ENCODE data around the gene CYP26B1. TPM values are rescaled to one million over a fixed set of nuclear protein-coding genes. Genes with fewer than 3 reads are reported as not detected.

The CYP26B1 gene
- total RNA-seq, 1 experiment from 2014 or later: 3.0 TPM

DNA sequence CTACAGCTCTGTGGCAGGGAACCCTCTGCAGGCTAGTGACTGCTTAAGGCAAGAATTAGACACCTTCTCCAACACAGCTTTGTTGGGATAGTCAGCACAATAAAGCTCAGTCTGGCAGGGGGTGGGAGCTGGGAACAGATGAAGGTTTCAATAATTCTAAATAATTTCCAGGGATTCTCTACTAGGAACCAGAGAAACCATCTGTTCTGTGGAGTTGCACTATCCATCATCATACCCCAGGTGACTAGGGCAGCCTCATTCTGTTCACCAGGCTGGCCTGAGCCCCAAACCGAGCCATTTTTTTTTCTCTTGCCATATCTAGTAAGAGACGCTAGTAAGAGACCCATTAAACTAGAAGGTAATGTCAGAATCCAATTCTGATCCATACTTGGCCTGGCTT lies 35.8 kb upstream of the CYP26B1 start:
- Mint-ChIP-seq H3K36me3 (ENCODE audit: insufficient read depth, unreplicated experiment) (no peaks in the 10 kb centered on the region), H3K4me1 (ENCODE audit: low read depth, unreplicated experiment) (peaks cover 14% of the 10 kb centered on the region), H3K27me3 (ENCODE audit: unreplicated experiment) (no peaks in the 10 kb centered on the region), H3K9me3 (ENCODE audit: low read depth, unreplicated experiment) (no peaks in the 10 kb centered on the region), H3K27ac (ENCODE audit: unreplicated experiment) (no peak overlapping the region), H3K4me3 (ENCODE audit: low read depth, unreplicated experiment) (no peak overlapping the region)
- no peak for DNase-seq
- TF ChIP-seq, protein P1, sequence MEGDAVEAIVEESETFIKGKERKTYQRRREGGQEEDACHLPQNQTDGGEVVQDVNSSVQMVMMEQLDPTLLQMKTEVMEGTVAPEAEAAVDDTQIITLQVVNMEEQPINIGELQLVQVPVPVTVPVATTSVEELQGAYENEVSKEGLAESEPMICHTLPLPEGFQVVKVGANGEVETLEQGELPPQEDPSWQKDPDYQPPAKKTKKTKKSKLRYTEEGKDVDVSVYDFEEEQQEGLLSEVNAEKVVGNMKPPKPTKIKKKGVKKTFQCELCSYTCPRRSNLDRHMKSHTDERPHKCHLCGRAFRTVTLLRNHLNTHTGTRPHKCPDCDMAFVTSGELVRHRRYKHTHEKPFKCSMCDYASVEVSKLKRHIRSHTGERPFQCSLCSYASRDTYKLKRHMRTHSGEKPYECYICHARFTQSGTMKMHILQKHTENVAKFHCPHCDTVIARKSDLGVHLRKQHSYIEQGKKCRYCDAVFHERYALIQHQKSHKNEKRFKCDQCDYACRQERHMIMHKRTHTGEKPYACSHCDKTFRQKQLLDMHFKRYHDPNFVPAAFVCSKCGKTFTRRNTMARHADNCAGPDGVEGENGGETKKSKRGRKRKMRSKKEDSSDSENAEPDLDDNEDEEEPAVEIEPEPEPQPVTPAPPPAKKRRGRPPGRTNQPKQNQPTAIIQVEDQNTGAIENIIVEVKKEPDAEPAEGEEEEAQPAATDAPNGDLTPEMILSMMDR (IDR thresholded peaks at IDR 0.05; ENCODE audit: unreplicated experiment): no peak
- CTCF ChIA-PET: no interaction called here
- no TSS peak for BruUV-seq (replicated peaks)
- intact Hi-C loops (cut with micrococcal nuclease; ENCODE audit: unreplicated experiment): no loop called here

GRCh38 chr2:72183016-72183415 lies 35.4 kb upstream of the CYP26B1 start:
- TF ChIP-seq, protein P1 (IDR thresholded peaks at IDR 0.05; ENCODE audit: unreplicated experiment): no peak
- intact Hi-C loops (cut with micrococcal nuclease; ENCODE audit: unreplicated experiment): no loop called here
- Mint-ChIP-seq H3K36me3 (ENCODE audit: insufficient read depth, unreplicated experiment) (no peaks in the 10 kb centered on the region), H3K27ac (ENCODE audit: unreplicated experiment) (no peak overlapping the region), H3K4me3 (ENCODE audit: low read depth, unreplicated experiment) (no peak overlapping the region), H3K9me3 (ENCODE audit: low read depth, unreplicated experiment) (no peaks in the 10 kb centered on the region), H3K27me3 (ENCODE audit: unreplicated experiment) (no peaks in the 10 kb centered on the region), H3K4me1 (ENCODE audit: low read depth, unreplicated experiment) (peaks cover 14% of the 10 kb centered on the region)
- DNase-seq: no peak
- BruUV-seq (replicated peaks): no TSS peak
- CTCF ChIA-PET: no interaction called here

- Mint-ChIP-seq H3K27ac (ENCODE audit: unreplicated experiment) (no peak overlapping the region), H3K4me1 (ENCODE audit: low read depth, unreplicated experiment) (peaks cover 14% of the 10 kb centered on the region), H3K9me3 (ENCODE audit: low read depth, unreplicated experiment) (no peaks in the 10 kb centered on the region), H3K4me3 (ENCODE audit: low read depth, unreplicated experiment) (no peak overlapping the region), H3K27me3 (ENCODE audit: unreplicated experiment) (no peaks in the 10 kb centered on the region), H3K36me3 (ENCODE audit: insufficient read depth, unreplicated experiment) (no peaks in the 10 kb centered on the region)
- DNase-seq: no peak
- CTCF ChIA-PET: no interaction called here
- intact Hi-C loops (cut with micrococcal nuclease; ENCODE audit: unreplicated experiment): no loop called here
- BruUV-seq (replicated peaks): no TSS peak
- TF ChIP-seq, protein P1 (IDR thresholded peaks at IDR 0.05; ENCODE audit: unreplicated experiment): no peak
Observed at GRCh38 chr2:72182547-72182946, 34.9 kb upstream of the CYP26B1 start.

GRCh38 chr2:72181616-72182015 lies 34.0 kb upstream of the CYP26B1 start:
- intact Hi-C loops (cut with micrococcal nuclease; ENCODE audit: unreplicated experiment): no loop called here
- TF ChIP-seq, protein P1 (IDR thresholded peaks at IDR 0.05; ENCODE audit: unreplicated experiment): no peak
- H3K27me3 Mint-ChIP-seq (ENCODE audit: unreplicated experiment): no peaks in the 10 kb centered on the region
- H3K27ac Mint-ChIP-seq (ENCODE audit: unreplicated experiment): no peak overlapping the region
- H3K9me3 Mint-ChIP-seq (ENCODE audit: low read depth, unreplicated experiment): no peaks in the 10 kb centered on the region
- H3K4me1 Mint-ChIP-seq (ENCODE audit: low read depth, unreplicated experiment): peaks cover 14% of the 10 kb centered on the region
- no TSS peak for BruUV-seq (replicated peaks)
- CTCF ChIA-PET: no interaction called here
- no peak overlapping the region for H3K4me3 Mint-ChIP-seq (ENCODE audit: low read depth, unreplicated experiment)
- no peaks in the 10 kb centered on the region for H3K36me3 Mint-ChIP-seq (ENCODE audit: insufficient read depth, unreplicated experiment)
- no peak for DNase-seq

- Mint-ChIP-seq H3K36me3 (ENCODE audit: insufficient read depth, unreplicated experiment) (no peaks in the 10 kb centered on the region), H3K27ac (ENCODE audit: unreplicated experiment) (no peak overlapping the region), H3K9me3 (ENCODE audit: low read depth, unreplicated experiment) (no peaks in the 10 kb centered on the region), H3K4me3 (ENCODE audit: low read depth, unreplicated experiment) (no peak overlapping the region), H3K27me3 (ENCODE audit: unreplicated experiment) (no peaks in the 10 kb centered on the region), H3K4me1 (ENCODE audit: low read depth, unreplicated experiment) (peaks cover 14% of the 10 kb centered on the region)
- BruUV-seq (replicated peaks): no TSS peak
- DNase-seq: no peak
- CTCF ChIA-PET: no interaction called here
- intact Hi-C loops (cut with micrococcal nuclease; ENCODE audit: unreplicated experiment): no loop called here
- TF ChIP-seq, protein P1 (IDR thresholded peaks at IDR 0.05; ENCODE audit: unreplicated experiment): no peak
Observed at GRCh38 chr2:72180351-72180750, 32.7 kb upstream of the CYP26B1 start.

All from Calu3 (cell line).